GM10847 (cell line): ENCODE measurements around the gene PSME3.

ENCODE experiments used
- POLR2A ChIP-seq: IDR thresholded peaks from 2 replicates; pipeline ENCODE4 v1.6.1; 2011; ENCODE audit not compliant: insufficient read length; ENCODE audit errors: extremely low read depth

PSME3 gene

DNA sequence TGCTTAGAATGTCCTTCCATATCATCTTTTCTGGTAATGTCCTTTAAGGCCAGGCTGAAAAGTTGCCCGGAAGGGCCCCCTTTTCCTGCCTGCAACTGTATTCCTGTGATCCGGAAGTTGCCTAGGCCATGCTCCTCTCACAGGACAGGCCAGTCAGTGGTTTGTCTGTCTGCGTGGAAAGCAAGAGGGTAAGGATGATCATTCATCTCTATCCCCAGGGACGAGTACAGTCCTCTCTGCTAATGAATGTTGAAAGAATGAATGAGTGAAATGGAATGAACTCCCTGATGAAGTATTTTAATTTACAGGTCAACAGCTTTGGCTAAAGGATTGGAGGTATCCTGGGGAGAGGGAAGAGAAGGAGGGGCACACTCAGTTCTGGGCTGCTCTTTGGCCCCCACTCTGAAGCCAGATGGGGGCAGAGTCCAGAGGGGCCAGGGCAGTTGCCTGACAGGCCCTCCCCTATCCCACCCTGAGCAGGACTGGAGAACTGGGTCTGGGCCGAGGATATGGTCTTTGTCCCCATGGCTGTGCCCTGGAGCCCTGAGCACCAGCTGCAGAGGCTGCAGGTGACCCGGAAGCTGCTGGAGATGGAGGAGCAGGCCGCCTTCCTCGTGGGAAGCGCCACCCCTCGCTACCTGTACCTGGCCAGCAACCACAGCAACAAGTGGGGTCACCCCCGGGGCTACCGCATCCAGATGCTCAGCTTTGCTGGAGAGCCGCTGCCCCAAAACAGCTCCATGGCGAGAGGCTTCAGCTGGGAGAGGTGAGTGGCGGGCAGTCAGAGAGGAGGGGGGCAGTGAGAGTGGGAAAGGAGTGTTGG, 21.0 kb downstream of the PSME3 start:
- TF ChIP-seq POLR2A = no peak

DNA sequence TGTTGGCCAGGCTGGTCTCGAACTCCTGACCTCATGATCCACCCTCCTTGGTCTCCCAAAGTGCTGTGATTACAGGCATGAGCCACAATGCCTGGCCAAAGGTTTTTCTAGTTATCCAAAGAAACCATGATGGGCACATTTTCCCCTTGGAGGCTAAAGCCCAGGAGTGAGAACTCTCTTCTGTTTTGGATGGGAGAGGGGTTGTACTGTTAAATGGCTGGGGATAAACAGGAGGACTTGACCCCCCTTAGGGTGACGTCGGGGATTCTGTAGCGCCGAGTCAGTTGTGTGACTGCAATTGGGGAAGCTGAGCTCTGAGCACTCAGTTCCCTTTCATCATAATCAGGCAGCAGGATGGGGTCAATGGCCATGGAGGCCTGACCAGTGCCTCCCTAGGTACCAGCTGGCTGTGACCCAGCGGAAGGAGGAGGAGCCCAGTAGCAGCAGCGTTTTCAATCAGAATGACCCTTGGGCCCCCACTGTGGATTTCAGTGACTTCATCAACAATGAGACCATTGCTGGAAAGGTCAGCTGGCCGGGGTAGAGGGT, 21.9 kb downstream of the PSME3 start:
- TF ChIP-seq POLR2A = no peak

GRCh38 chr17:42857389-42857788, 24.2 kb downstream of the PSME3 start:
- no peak for TF ChIP-seq POLR2A

DNA sequence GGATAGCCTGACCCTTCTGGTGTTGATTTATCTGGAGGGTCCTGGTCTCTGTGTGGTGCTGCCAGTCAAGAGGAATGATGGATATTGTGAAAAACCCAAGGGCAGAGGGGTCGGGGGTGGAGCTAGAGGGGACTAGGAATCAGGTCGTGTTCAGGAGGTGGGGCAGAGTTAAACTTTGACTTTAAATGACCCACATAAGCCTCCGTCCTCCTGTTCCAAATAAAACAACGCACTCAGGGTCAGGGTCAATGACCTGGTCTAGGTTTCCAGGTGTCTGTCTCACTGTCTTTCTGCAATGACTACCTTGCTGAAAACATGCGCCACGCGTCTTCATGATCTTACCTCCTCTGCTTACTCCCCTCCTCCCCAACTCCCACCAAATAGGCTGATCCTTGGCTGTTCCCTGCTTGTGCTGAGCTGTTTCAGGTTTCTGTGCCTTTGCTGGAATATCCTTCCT, 32.5 kb downstream of the PSME3 start:
- no peak for TF ChIP-seq POLR2A

GRCh38 chr17:42866216-42866615, 33.0 kb downstream of the PSME3 start:
- TF ChIP-seq POLR2A = no peak

GRCh38 chr17:42866631-42867575, 33.7 kb downstream of the PSME3 start:
- TF ChIP-seq POLR2A = no peak

- TF ChIP-seq POLR2A = no peak
Observed at GRCh38 chr17:42868338-42868737, 35.1 kb downstream of the PSME3 start.

DNA sequence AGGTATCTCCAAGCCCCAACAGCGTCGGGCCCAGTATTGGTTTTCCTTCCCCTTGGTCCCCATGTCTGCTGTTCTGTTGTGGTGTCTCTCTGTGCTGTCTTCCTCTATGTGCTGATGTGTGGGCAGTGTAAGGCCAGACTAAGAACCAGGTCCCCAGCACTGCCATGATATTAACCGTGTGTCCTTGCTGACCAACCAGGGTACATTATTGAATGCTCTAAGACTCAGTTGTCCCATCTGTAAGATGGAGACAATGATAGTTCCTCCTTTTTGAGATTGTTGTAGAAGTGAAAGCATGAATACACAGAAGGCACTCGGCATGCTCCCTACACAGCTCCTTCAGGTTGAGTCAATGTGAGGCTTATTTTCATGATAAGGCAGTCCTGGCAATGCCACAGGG, 38.5 kb downstream of the PSME3 start:
- TF ChIP-seq POLR2A = no peak

DNA sequence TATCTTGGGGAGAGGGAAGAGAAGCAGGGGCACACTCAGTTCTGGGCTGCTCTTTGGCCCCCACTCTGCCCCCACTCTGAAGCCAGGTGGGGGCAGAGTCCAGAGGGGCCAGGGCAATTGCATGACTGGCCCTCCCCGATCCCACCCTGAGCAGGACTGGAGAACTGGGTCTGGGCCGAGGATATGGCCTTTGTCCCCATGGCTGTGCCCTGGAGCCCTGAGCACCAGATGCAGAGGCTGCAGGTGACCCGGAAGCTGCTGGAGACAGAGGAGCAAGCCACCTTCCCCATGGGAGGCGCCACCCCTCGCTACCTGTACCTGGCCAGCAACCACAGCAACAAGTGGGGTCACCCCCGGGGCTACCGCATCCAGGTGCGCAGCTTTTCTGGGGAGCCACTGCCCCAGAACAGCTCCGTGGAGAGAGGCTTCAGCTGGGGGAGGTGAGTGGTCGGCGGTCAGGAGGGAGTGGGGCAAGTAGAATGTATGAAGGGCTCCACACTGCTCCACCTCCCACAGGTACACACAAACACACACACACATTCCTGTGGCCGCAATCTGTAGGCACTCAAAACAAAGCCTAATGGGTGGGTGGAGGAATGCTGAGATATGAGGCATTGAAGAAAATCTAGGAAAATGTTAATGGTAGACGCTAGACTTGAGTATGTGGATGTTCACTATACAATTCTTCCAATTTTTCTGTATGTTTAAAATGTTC, 39.2 kb downstream of the PSME3 start:
- TF ChIP-seq POLR2A = no peak

DNA sequence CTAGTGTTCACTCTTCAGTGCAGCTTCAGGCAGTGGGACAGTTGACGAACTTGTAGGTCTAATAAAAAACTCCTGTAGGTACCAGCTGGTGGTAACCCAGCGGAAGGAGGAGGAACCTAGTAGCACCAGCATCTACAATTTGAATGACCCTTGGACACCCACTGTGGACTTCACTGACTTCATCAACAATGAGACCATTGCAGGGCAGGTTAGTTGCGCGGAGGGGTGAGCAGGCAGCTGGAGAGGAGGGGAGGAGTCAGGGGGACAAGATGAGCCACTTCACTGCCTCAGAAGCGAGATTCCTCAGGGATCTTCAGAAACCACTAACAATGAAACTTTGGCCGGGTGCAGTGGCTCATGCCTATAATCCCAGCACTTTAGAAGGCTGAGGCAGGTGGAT, 40.1 kb downstream of the PSME3 start:
- no peak for TF ChIP-seq POLR2A

GRCh38 chr17:42877037-42877436, 43.8 kb downstream of the PSME3 start:
- no peak for TF ChIP-seq POLR2A

- no peak for TF ChIP-seq POLR2A
Observed at GRCh38 chr17:42878123-42878880, 45.1 kb downstream of the PSME3 start.

GRCh38 chr17:42878924-42879595, 45.9 kb downstream of the PSME3 start:
- TF ChIP-seq POLR2A = no peak

GRCh38 chr17:42879596-42879985, 46.4 kb downstream of the PSME3 start:
- TF ChIP-seq POLR2A = no peak
